Peyer's patch (tissue), 4 donors: ENCODE data around the gene RRP9. TPM values are rescaled to one million over a fixed set of nuclear protein-coding genes. Genes with fewer than 3 reads are reported as not detected.

Source experiments
- DNase-seq, 3 donors: peaks; one replicate each; pipeline ENCODE4 v3.0.0-alpha.2; 2017 to 2019
- H3K27ac ChIP-seq, 4 donors: fragments of 200-600 bp; sonication (generic); one replicate each; pipeline ENCODE4 v1.5.1; 2016 to 2019
- H3K27me3 ChIP-seq, 2 donors: fragments of 200-600 bp; sonication (generic); one replicate each; pipeline ENCODE4 v1.5.1; 2019
- H3K36me3 ChIP-seq, 3 donors: fragments of 200-600 bp; sonication (generic); one replicate each; pipeline ENCODE4 v1.5.1; 2016 to 2019
- H3K4me1 ChIP-seq, 4 donors: fragments of 200-600 bp; sonication (generic); one replicate each; pipeline ENCODE4 v1.5.1; 2016 to 2019
- H3K4me3 ChIP-seq, 4 donors: fragments of 200-600 bp; sonication (generic); 1 replicate in 3 of 4; 2 replicates in 1 of 4; pipeline ENCODE4 v1.5.1; 2016 to 2019; ENCODE audit warnings: mild to moderate bottlenecking in 1 of 4
- H3K9me3 ChIP-seq, 4 donors: fragments of 200-600 bp; sonication (generic); one replicate each; pipeline ENCODE4 v1.5.1; 2016 to 2019; ENCODE audit warnings: mild to moderate bottlenecking in 1 of 4
- CTCF ChIP-seq, 6 experiments: fragments of 450-650 bp in 4 of 6; fragments of 200-600 bp in 2 of 6; sonication (generic) in 1 of 6; IDR thresholded peaks; one replicate each; pipeline ENCODE4 v1.5.1; 2017 to 2019; ENCODE audit warnings: antibody characterized with exemption in 6 of 6, mild to moderate bottlenecking in 3 of 6, moderate library complexity in 1 of 6
- POLR2A ChIP-seq, 2 donors: fragments of 450-650 bp; IDR thresholded peaks; one replicate each; pipeline ENCODE4 v1.5.1; 2017; ENCODE audit warnings: antibody characterized with exemption in 2 of 2, mild to moderate bottlenecking in 2 of 2, moderate library complexity in 2 of 2
- total RNA-seq, 4 donors: library from RNA; depleted of rRNA; stranded (reverse); fragments of >200 nt; gene quantifications; one replicate each; pipeline ENCODE4 v1.1.0, GENCODE V29; 2016

The RRP9 gene
- total RNA-seq, 4 donors from 2014 or later = 4.7 to 17.3 (median 7.7) TPM

GRCh38 chr3:51955175-51955892 lies 13.6 kb upstream of the RRP9 start, which contains the start of gene GPR62:
GPR62 (plus strand) TSS chr3:51955381; CDS start chr3:51955653, 272 bp downstream.
- Histone ChIP-seq H3K9me3 (peaks cover 0 to 6% (median 0%) of the 10 kb centered on the region in 4 donors), H3K27ac (peak within 1 kb of the TSS in 3 of 4 donors; percentile 22 to 58 (median 42)), H3K36me3 (peaks cover 0 to 7% (median 0%) of the 10 kb centered on the region in 3 donors), H3K4me3 (peak within 1 kb of the TSS; percentile 36 to 55 (median 50)), H3K4me1 (peaks cover 0 to 15% (median 7%) of the 10 kb centered on the region in 4 donors), H3K27me3 (no peaks in the 10 kb centered on the region)
- DNase-seq = no peak
- TF ChIP-seq POLR2A (IDR thresholded peaks at IDR 0.05) (no peak), CTCF (IDR thresholded peaks at IDR 0.05) (no peak)

- H3K4me3 ChIP-seq = no peak overlapping the region
- TF ChIP-seq CTCF (IDR thresholded peaks at IDR 0.05) = no peak
- TF ChIP-seq POLR2A (IDR thresholded peaks at IDR 0.05) = no peak
- H3K27ac ChIP-seq = no peak overlapping the region
- peaks cover 0 to 15% (median 7%) of the 10 kb centered on the region in 4 donors for H3K4me1 ChIP-seq
- H3K27me3 ChIP-seq = no peaks in the 10 kb centered on the region
- peaks cover 0 to 3% (median 0%) of the 10 kb centered on the region in 3 donors for H3K36me3 ChIP-seq
- peaks cover 0 to 6% (median 0%) of the 10 kb centered on the region in 4 donors for H3K9me3 ChIP-seq
- DNase-seq = no peak
Observed at GRCh38 chr3:51954713-51955112, 13.0 kb upstream of the RRP9 start.

- Histone ChIP-seq H3K4me1 (peaks cover 0 to 15% (median 7%) of the 10 kb centered on the region in 4 donors), H3K9me3 (peaks cover 0 to 6% (median 0%) of the 10 kb centered on the region in 4 donors), H3K27ac (no peak overlapping the region), H3K36me3 (peaks cover 0 to 3% (median 0%) of the 10 kb centered on the region in 3 donors), H3K4me3 (no peak overlapping the region), H3K27me3 (no peaks in the 10 kb centered on the region)
- DNase-seq = no peak
- TF ChIP-seq CTCF (IDR thresholded peaks at IDR 0.05) (no peak), POLR2A (IDR thresholded peaks at IDR 0.05) (no peak)
Observed at GRCh38 chr3:51954105-51954504, 12.4 kb upstream of the RRP9 start.

GRCh38 chr3:51953445-51953844 lies 11.7 kb upstream of the RRP9 start:
- Histone ChIP-seq H3K9me3 (peaks cover 0 to 6% (median 0%) of the 10 kb centered on the region in 4 donors), H3K27me3 (no peaks in the 10 kb centered on the region), H3K4me1 (peaks cover 0 to 15% (median 7%) of the 10 kb centered on the region in 4 donors), H3K4me3 (no peak overlapping the region), H3K36me3 (peaks cover 0 to 2% (median 0%) of the 10 kb centered on the region in 3 donors), H3K27ac (no peak overlapping the region)
- no peak for TF ChIP-seq POLR2A (IDR thresholded peaks at IDR 0.05)
- no peak for TF ChIP-seq CTCF (IDR thresholded peaks at IDR 0.05)
- no peak for DNase-seq

- Histone ChIP-seq H3K27me3 (no peaks in the 10 kb centered on the region), H3K9me3 (peaks cover 0 to 6% (median 0%) of the 10 kb centered on the region in 4 donors), H3K27ac (no peak overlapping the region), H3K4me1 (peaks cover 0 to 7% (median 2%) of the 10 kb centered on the region in 4 donors), H3K4me3 (no peak overlapping the region), H3K36me3 (peaks cover 0 to 11% (median 0%) of the 10 kb centered on the region in 3 donors)
- DNase-seq = no peak
- TF ChIP-seq POLR2A (IDR thresholded peaks at IDR 0.05) = no peak
- no peak for TF ChIP-seq CTCF (IDR thresholded peaks at IDR 0.05)
Observed at GRCh38 chr3:51950899-51951298, 9.2 kb upstream of the RRP9 start.
